PFSK-1 (cell line): Measurements from ENCODE around the gene USP16.

ENCODE experiments used
- FOXP2 ChIP-seq: optimal IDR thresholded peaks from 2 replicates; pipeline ENCODE3; 2011; ENCODE audit warnings: borderline replicate concordance, control low read depth, inconsistent platforms; ENCODE audit not compliant: insufficient read depth; ENCODE audit errors: extremely low read length, extremely low read depth
- POLR2AphosphoS5 ChIP-seq: IDR thresholded peaks from 2 replicates; pipeline ENCODE4 v1.6.1; 2012; ENCODE audit warnings: low read depth, mild to moderate bottlenecking, control low read depth, low read length, moderate library complexity
- SIN3A ChIP-seq: IDR thresholded peaks from 2 replicates; pipeline ENCODE4 v1.6.1; 2012; ENCODE audit warnings: mild to moderate bottlenecking, low read length, moderate library complexity, borderline replicate concordance; ENCODE audit not compliant: insufficient read depth
- TAF1 ChIP-seq: IDR thresholded peaks from 2 replicates; pipeline ENCODE4 v1.6.1; 2012; ENCODE audit warnings: low read length, control low read depth, borderline replicate concordance; ENCODE audit not compliant: insufficient read depth
- TF ChIP-seq, protein P1 (sequence below), 2 experiments: IDR thresholded peaks; 2 replicates each; pipeline versions ENCODE4 v1.6.1 to v1.8.0; 2011 to 2012; ENCODE audit warnings: low read depth in 2 of 2, low read length in 2 of 2, control low read depth in 1 of 2, inconsistent platforms in 1 of 2, mild to moderate bottlenecking in 1 of 2, moderate library complexity in 1 of 2; ENCODE audit not compliant: insufficient read depth in 1 of 2

The USP16 gene

DNA sequence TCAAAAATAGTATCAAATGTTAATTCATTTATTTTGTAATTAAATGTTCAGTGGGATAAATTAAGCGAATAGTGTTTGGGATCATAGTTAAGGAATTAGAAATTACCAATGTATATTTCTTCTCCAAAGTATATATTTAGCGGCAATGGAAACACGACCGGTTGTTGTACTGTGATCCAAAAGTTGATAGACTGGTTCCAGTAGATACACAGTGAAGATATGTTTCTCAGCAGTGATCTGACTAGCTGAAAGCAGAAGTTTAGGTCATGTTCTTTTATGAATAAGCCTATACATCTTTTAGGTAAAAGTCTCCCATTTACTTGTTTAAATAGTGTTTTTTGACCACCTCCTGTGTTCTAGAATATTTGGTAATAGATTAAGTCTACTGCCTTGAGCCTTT is 8.8 kb downstream of the USP16 start:
- no peak for TF ChIP-seq FOXP2
- TF ChIP-seq SIN3A: no peak
- no peak for TF ChIP-seq POLR2AphosphoS5
- no peak for TF ChIP-seq TAF1
- TF ChIP-seq, protein P1, sequence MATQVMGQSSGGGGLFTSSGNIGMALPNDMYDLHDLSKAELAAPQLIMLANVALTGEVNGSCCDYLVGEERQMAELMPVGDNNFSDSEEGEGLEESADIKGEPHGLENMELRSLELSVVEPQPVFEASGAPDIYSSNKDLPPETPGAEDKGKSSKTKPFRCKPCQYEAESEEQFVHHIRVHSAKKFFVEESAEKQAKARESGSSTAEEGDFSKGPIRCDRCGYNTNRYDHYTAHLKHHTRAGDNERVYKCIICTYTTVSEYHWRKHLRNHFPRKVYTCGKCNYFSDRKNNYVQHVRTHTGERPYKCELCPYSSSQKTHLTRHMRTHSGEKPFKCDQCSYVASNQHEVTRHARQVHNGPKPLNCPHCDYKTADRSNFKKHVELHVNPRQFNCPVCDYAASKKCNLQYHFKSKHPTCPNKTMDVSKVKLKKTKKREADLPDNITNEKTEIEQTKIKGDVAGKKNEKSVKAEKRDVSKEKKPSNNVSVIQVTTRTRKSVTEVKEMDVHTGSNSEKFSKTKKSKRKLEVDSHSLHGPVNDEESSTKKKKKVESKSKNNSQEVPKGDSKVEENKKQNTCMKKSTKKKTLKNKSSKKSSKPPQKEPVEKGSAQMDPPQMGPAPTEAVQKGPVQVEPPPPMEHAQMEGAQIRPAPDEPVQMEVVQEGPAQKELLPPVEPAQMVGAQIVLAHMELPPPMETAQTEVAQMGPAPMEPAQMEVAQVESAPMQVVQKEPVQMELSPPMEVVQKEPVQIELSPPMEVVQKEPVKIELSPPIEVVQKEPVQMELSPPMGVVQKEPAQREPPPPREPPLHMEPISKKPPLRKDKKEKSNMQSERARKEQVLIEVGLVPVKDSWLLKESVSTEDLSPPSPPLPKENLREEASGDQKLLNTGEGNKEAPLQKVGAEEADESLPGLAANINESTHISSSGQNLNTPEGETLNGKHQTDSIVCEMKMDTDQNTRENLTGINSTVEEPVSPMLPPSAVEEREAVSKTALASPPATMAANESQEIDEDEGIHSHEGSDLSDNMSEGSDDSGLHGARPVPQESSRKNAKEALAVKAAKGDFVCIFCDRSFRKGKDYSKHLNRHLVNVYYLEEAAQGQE (IDR thresholded peaks at IDR 0.05; ENCODE audit: insufficient read depth in 1 of 2, low read depth in 2 of 2, low read length in 2 of 2): no peak

DNA sequence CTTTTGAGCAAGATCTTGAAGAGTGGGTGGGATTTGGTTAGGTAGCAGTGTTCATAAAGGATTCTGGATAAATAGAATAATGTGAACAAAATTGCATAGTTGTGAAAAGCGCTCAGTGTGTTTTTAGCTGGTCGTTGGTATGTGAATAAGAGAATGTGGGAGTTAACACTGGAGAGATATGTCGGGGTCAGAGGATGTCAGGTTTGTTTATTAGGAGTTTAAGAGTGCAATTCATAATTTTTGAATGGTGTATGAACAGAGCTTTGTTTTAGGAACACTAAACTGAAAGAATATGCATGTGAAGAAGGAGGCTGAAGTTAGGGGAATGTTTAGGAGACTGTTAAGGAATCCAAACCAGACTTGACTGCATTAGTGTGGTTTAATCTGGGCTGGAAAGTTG is 9.4 kb downstream of the USP16 start:
- TF ChIP-seq, protein P1 (IDR thresholded peaks at IDR 0.05; ENCODE audit: insufficient read depth in 1 of 2, low read depth in 2 of 2, low read length in 2 of 2): no peak
- no peak for TF ChIP-seq POLR2AphosphoS5
- TF ChIP-seq SIN3A: no peak
- TF ChIP-seq TAF1: no peak
- TF ChIP-seq FOXP2: no peak

DNA sequence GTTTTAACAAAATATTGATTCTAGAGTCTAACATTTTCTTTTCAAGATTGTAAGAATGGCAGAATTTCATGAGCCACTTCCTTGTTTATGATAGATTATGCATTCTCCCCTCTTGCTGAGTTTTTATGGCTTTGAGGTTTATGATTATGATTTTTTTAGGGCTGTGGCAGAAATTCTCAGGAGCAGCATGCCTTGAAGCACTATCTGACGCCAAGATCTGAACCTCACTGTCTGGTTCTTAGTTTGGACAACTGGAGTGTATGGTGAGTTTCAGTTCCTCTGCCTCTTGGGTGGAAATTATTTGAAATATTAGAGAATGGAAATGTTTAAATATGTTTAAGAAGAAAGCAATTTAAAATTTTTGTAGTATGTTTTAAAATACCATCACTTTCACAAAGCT is 10.2 kb downstream of the USP16 start:
- TF ChIP-seq TAF1 (no peak), FOXP2 (no peak), POLR2AphosphoS5 (no peak), SIN3A (no peak)
- TF ChIP-seq, protein P1 (IDR thresholded peaks at IDR 0.05; ENCODE audit: insufficient read depth in 1 of 2, low read depth in 2 of 2, low read length in 2 of 2): no peak

DNA sequence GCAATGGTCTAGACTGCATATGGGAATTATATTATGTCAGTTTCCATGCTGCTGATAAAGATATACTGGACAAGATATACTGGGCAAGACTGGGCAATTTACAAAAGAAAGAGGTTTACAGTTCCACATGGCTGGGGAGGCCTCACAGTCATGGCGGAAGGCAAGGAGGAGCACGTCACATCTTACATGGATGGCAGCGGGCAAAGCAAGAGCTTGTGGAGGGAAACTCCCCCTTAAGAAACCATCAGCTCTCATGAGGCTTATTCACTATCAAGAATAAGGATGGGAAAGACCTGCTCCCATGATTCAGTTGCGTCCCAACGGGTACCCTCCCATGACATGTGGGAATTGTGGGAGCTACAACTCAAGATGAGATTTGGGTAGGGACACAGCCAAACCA is 27.8 kb downstream of the USP16 start:
- no peak for TF ChIP-seq SIN3A
- no peak for TF ChIP-seq FOXP2
- no peak for TF ChIP-seq TAF1
- TF ChIP-seq POLR2AphosphoS5: no peak
- TF ChIP-seq, protein P1 (IDR thresholded peaks at IDR 0.05; ENCODE audit: insufficient read depth in 1 of 2, low read depth in 2 of 2, low read length in 2 of 2): no peak

DNA sequence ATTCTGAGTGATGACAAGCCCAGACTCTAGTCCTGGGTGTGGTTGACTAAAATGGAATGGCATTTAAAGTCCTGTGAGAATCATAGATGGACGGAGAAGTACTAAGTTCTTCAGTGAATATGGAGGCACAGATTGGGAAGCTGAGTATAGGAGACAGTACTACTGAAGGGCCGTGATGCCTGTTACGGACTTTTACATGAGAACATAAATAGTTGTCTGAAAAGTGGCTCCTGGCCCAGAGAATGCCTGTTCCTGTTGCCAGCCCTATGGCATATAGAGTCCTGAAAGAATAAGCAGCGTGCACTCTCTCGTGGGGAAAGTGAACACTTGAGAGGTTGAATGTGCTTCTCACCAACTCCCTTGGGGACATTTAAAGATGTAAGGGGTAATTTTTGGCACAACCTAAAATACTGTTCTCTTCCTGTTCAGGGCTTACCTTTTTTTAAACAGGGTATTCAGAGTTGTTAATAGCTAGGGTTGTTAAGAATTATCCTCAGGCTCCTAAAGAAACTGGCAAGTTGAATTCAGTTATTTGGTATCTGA is 28.6 kb downstream of the USP16 start:
- TF ChIP-seq FOXP2: no peak
- no peak for TF ChIP-seq SIN3A
- no peak; the same call in none of the 2 replicates for TF ChIP-seq POLR2AphosphoS5
- TF ChIP-seq, protein P1 (IDR thresholded peaks at IDR 0.05; ENCODE audit: insufficient read depth in 1 of 2, low read depth in 2 of 2, low read length in 2 of 2): no peak
- TF ChIP-seq TAF1: no peak
